Lung (tissue), 12 donors: ENCODE data around the gene GATA3. TPM values are rescaled to one million over a fixed set of nuclear protein-coding genes. Genes with fewer than 3 reads are reported as not detected.

Source experiments
- ATAC-seq: fragments of 200-7000 bp; cut with Tn5 transposase; one replicate; pipeline ENCODE4 v1.9.1; 2020; ENCODE audit warnings: moderate number of reproducible peaks; ENCODE audit not compliant: insufficient read depth, low FRiP score
- DNase-seq, 3 donors: peaks; one replicate each; pipeline ENCODE4 v3.0.0-alpha.2; 2013 to 2017
- H3K27ac ChIP-seq, 2 donors: one replicate each; pipeline ENCODE4 v1.5.1; 2013; ENCODE audit warnings: mild to moderate bottlenecking in 2 of 2, moderate library complexity in 2 of 2, control low read depth in 1 of 2, inconsistent platforms in 1 of 2, low read depth in 1 of 2, low read length in 1 of 2
- H3K27me3 ChIP-seq, 3 donors: one replicate each; pipeline ENCODE4 v1.5.1; 2013; ENCODE audit warnings: low read length in 2 of 3; ENCODE audit not compliant: control insufficient read depth in 3 of 3, insufficient read depth in 3 of 3
- H3K36me3 ChIP-seq, 4 donors: one replicate each; pipeline ENCODE4 v1.5.1; 2013; ENCODE audit warnings: low read length in 4 of 4, mild to moderate bottlenecking in 1 of 4, moderate library complexity in 1 of 4; ENCODE audit not compliant: control insufficient read depth in 4 of 4, insufficient read depth in 4 of 4
- H3K4me1 ChIP-seq, 5 donors: one replicate each; pipeline ENCODE4 v1.5.1; 2013; ENCODE audit warnings: low read length in 5 of 5, mild to moderate bottlenecking in 2 of 5, moderate library complexity in 1 of 5; ENCODE audit not compliant: control insufficient read depth in 5 of 5, insufficient read depth in 5 of 5
- H3K4me3 ChIP-seq: one replicate; pipeline ENCODE4 v1.5.1; 2013; ENCODE audit warnings: mild to moderate bottlenecking, control low read depth, moderate library complexity
- H3K9ac ChIP-seq, 2 donors: one replicate each; pipeline ENCODE4 v1.5.1; 2013; ENCODE audit warnings: low read length in 2 of 2, control low read depth in 1 of 2; ENCODE audit not compliant: insufficient read depth in 1 of 2
- H3K9me3 ChIP-seq, 4 donors: one replicate each; pipeline ENCODE4 v1.5.1; 2013; ENCODE audit warnings: low read length in 3 of 4, mild to moderate bottlenecking in 1 of 4, moderate library complexity in 1 of 4; ENCODE audit not compliant: control insufficient read depth in 4 of 4, insufficient read depth in 3 of 4
- WGBS, 2 donors: extraction: QIAGEN DNeasy Blood & Tissue Kit; methylation state at CpG; one replicate each; pipeline ENCODE4 v1.1.7; 2013; 5-methylcytosine and 5-hydroxymethylcytosine counted together
- polyA plus RNA-seq, 2 donors: library from polyadenylated mRNA; stranded (reverse); fragments of 200-250 nt; gene quantifications; one replicate each; pipeline ENCODE4 v1.2.1, GENCODE V29; 2013
- total RNA-seq, 2 donors: library from RNA; depleted of rRNA in 1 of 2; stranded (reverse); fragments of >200 nt in 1 of 2; gene quantifications; one replicate each; pipeline ENCODE4 v1.2.1, GENCODE V29; 2014 to 2021
- TF ChIP-seq, protein P1 (sequence below): IDR thresholded peaks from 2 replicates; pipeline ENCODE4 v1.5.1; 2012; ENCODE audit warnings: mild to moderate bottlenecking; ENCODE audit errors: control extremely low read depth, extremely low read depth
- donor health status: control.
- donor health status: control.
- donor health status: Bipolar disorder and iron deficiency.
- donor health status: healthy.
- donor health status: DM: yes; HTN: yes; CAD: no.

The GATA3 gene
- total and polyA plus RNA-seq, 4 donors, result 0.94 to 3.4 (median 1.8) TPM

DNA sequence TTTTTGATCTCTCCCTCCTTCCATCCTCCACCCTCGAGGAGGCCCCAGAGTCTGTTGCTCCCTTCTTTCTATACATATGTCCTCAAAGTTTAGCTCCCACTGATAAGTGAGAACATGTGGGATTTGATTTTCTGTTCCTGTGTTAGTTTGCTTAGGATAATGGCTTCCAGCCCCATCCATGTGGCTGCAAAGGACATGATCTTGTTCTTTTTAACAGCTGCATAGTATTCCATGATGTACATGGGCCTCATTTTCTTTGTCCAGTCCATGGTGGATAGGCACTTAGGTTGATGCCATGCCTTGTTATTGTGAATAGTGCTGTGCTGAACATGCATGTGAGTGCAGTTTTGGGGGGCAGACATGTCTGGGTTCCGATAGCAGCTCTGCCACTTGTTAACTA, 51.4 kb downstream of the GATA3 start:
- no peaks in the 10 kb centered on the region for H3K36me3 ChIP-seq
- no peak overlapping the region for H3K9ac ChIP-seq
- DNase-seq (no peak), ATAC-seq (no peak)
- peaks cover 0 to 3% (median 0%) of the 10 kb centered on the region in 4 donors for H3K9me3 ChIP-seq
- H3K27ac ChIP-seq, result no peak overlapping the region
- WGBS, 2 donors, result 94% methylated on average over 2 of the region's 2 CpGs
- H3K4me1 ChIP-seq, result peaks cover 0 to 4% (median 0%) of the 10 kb centered on the region in 5 donors
- TF ChIP-seq, protein P1, sequence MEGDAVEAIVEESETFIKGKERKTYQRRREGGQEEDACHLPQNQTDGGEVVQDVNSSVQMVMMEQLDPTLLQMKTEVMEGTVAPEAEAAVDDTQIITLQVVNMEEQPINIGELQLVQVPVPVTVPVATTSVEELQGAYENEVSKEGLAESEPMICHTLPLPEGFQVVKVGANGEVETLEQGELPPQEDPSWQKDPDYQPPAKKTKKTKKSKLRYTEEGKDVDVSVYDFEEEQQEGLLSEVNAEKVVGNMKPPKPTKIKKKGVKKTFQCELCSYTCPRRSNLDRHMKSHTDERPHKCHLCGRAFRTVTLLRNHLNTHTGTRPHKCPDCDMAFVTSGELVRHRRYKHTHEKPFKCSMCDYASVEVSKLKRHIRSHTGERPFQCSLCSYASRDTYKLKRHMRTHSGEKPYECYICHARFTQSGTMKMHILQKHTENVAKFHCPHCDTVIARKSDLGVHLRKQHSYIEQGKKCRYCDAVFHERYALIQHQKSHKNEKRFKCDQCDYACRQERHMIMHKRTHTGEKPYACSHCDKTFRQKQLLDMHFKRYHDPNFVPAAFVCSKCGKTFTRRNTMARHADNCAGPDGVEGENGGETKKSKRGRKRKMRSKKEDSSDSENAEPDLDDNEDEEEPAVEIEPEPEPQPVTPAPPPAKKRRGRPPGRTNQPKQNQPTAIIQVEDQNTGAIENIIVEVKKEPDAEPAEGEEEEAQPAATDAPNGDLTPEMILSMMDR, result no peak
- H3K4me3 ChIP-seq, result no peak overlapping the region
- peaks cover 0 to 38% (median 13%) of the 10 kb centered on the region in 3 donors for H3K27me3 ChIP-seq

GRCh38 chr10:8112230-8112905, 57.9 kb downstream of the GATA3 start:
- Histone ChIP-seq H3K4me1 (no peaks in the 10 kb centered on the region), H3K27me3 (peaks cover 0 to 6% (median 0%) of the 10 kb centered on the region in 3 donors), H3K36me3 (no peaks in the 10 kb centered on the region), H3K9ac (no peak overlapping the region), H3K27ac (no peak overlapping the region), H3K9me3 (peaks cover 0 to 3% (median 0%) of the 10 kb centered on the region in 4 donors), H3K4me3 (no peak overlapping the region)
- TF ChIP-seq, protein P1, result no peak
- WGBS, 2 donors, result 92 to 94% methylated on average over 13 of the region's 13 CpGs
- no peak for ATAC-seq
- no peak for DNase-seq

DNA sequence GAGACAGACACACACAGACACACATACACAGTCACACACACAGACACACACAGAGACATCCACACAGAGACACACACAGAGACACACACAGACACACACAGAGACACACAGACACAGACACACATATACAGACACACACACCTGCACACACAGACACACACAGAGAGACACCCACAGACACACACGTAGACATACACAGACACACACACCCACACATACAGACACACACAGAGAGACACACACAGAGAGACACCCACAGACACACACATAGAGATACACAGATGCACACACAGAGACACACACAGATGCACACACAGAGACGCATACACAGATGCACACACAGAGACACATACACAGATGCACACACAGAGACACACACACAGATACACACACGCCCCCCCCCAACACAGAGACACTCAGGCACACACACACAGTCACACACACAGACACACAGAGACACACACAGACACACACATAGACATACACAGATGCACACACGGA, 58.5 kb downstream of the GATA3 start:
- Histone ChIP-seq H3K4me1 (no peaks in the 10 kb centered on the region), H3K36me3 (no peaks in the 10 kb centered on the region)
- 90% methylated on average over 4 of the region's 4 CpGs for WGBS, 2 donors

More for the DNA sequence above, 58.5 kb downstream of the GATA3 start:
- H3K9ac ChIP-seq, result no peak overlapping the region
- TF ChIP-seq, protein P1, result no peak
- no peak overlapping the region for H3K4me3 ChIP-seq
- DNase-seq (no peak), ATAC-seq (no peak)
- no peak overlapping the region for H3K27ac ChIP-seq
- peaks cover 0 to 4% (median 0%) of the 10 kb centered on the region in 3 donors for H3K27me3 ChIP-seq
- peaks cover 0 to 3% (median 0%) of the 10 kb centered on the region in 4 donors for H3K9me3 ChIP-seq
